ENCODE measurements around the gene OLIG3. TPM values are rescaled to one million over a fixed set of nuclear protein-coding genes. Genes with fewer than 3 reads are reported as not detected.

Gene OLIG3
- total RNA-seq, 4 donors from 2014 or later, result not detected

DNA sequence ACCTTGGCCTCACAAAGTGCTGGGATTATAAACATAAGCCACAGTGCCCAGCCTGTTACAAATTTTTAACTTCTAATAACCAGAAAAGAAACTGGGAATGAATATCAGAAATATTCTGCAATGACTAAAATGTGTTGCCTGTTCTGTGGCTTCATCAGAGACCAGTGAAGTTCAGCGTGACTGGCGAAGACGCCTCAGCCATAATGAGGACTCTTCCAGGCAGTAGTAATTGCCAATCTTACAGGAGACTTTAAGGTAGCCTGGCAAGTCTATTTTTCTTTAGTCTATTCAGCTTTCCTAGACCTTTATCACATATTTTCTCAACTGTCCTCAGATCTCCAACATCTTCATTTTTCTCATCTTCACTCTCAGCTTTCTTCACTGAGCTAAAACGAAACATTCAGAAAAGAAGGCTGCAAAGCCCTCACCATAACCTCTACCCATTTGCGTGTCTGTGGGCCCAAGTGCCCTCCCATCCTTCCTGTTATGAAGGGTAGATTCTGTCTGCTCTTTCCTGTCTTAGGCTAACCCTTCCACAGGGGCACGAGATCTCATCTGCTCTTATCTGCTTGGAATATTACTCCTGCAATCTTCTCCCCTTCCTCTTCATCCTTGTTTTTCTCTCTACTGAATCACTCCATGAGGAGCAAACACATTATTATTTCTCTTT lies 42.0 kb upstream of the OLIG3 start:
- intact Hi-C loops (cut with DNase I; ENCODE audit: low total_unique reads), result no loop called here
- H3K9me3 ChIP-seq, result no peaks in the 10 kb centered on the region
- no peaks in the 10 kb centered on the region for H3K36me3 ChIP-seq
- H3K27ac ChIP-seq, result no peak overlapping the region
- H3K27me3 ChIP-seq, result peaks cover 9% of the 10 kb centered on the region
- no peak for TF ChIP-seq EP300 (IDR thresholded peaks at IDR 0.05; ENCODE audit: low read depth)
- TF ChIP-seq, protein P1, sequence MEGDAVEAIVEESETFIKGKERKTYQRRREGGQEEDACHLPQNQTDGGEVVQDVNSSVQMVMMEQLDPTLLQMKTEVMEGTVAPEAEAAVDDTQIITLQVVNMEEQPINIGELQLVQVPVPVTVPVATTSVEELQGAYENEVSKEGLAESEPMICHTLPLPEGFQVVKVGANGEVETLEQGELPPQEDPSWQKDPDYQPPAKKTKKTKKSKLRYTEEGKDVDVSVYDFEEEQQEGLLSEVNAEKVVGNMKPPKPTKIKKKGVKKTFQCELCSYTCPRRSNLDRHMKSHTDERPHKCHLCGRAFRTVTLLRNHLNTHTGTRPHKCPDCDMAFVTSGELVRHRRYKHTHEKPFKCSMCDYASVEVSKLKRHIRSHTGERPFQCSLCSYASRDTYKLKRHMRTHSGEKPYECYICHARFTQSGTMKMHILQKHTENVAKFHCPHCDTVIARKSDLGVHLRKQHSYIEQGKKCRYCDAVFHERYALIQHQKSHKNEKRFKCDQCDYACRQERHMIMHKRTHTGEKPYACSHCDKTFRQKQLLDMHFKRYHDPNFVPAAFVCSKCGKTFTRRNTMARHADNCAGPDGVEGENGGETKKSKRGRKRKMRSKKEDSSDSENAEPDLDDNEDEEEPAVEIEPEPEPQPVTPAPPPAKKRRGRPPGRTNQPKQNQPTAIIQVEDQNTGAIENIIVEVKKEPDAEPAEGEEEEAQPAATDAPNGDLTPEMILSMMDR (IDR thresholded peaks at IDR 0.05), result no peak
- no peak for TF ChIP-seq POLR2AphosphoS5 (IDR thresholded peaks at IDR 0.05)
- TF ChIP-seq POLR2A (IDR thresholded peaks at IDR 0.05), result no peak
- WGBS, 2 donors (ENCODE audit: low coverage in 1 of 2), result 60 to 81% methylated on average over 6 of the region's 6 CpGs
- H3K4me1 ChIP-seq, result no peaks in the 10 kb centered on the region
- in situ Hi-C loops (cut with MboI; ENCODE audit: low pct_ligation_motif_present in 1 of 4, low pct_unique_long_range_greater_than_20kb in 1 of 4, low sequenced_read_pairs in 3 of 4), result no loop called here
- no peak for DNase-seq
- no peak overlapping the region for H3K4me3 ChIP-seq

DNA sequence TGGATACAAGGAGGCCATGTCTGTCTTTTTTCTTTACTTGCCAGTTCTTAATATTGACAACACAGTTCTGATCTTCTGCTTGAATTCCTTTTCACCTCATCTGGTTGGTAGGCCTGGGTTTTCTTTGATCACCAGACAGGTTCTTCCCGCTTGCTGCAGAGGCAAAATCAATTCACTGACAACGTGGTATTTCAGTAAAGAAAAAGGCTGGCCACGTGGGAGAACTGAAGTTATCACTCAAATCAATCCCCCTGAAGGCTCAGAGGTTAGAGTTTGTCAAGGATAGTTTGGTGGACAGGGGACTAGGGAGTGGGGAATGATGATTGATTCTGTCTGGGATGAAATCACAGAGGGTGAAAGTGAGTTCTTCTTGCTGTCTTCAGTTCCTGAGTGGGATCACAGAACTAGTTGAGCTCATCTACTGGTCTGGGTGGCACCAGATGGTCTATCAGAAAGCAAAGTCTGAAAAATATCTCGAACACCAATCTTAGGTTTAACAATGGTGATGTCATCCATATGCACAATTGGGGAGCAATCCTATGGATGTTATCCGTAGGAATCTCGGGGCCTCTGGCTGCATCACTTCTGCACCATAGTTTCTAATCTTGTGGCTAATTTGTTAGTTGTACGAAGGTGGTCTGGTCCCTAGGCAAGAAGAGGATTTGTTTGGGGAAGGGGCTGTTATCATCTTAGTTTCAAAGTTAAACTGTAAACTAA lies 37.3 kb upstream of the OLIG3 start:
- DNase-seq, result no peak
- in situ Hi-C loops (cut with MboI; ENCODE audit: low pct_ligation_motif_present in 1 of 4, low pct_unique_long_range_greater_than_20kb in 1 of 4, low sequenced_read_pairs in 3 of 4), result no loop called here
- intact Hi-C loops (cut with DNase I; ENCODE audit: low total_unique reads), result no loop called here

DNA sequence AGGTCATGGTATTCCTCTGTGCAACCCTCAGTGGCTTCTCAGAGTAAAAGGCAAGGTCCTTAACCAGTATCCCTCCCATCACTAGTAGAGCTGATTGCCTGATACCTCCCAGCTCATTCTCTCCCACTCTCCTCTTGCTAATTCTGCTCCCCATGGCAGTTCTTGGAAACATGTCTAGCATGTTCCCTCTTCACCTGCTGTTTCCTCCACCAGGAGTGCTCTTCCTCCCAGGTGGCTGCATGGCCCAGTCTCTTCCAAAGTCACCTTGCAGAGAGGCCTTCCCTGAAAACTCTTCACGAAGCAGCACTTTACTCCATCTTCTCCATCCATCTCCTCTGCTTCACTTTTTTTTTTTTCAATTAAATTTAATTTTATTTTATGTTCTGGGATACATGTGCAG lies 36.2 kb upstream of the OLIG3 start:
- Histone ChIP-seq H3K36me3 (no peaks in the 10 kb centered on the region), H3K27ac (no peak overlapping the region), H3K4me1 (no peaks in the 10 kb centered on the region), H3K27me3 (peaks cover 15% of the 10 kb centered on the region), H3K9me3 (no peaks in the 10 kb centered on the region), H3K4me3 (no peak overlapping the region)
- TF ChIP-seq, protein P1 (IDR thresholded peaks at IDR 0.05), result no peak
- TF ChIP-seq POLR2A (IDR thresholded peaks at IDR 0.05) (no peak), EP300 (IDR thresholded peaks at IDR 0.05; ENCODE audit: low read depth) (no peak), POLR2AphosphoS5 (IDR thresholded peaks at IDR 0.05) (no peak)
- DNase-seq, result no peak
- 64 to 65% methylated on average over 1 of the region's 1 CpG for WGBS, 2 donors (ENCODE audit: low coverage in 1 of 2)
- in situ Hi-C loops (cut with MboI; ENCODE audit: low pct_ligation_motif_present in 1 of 4, low pct_unique_long_range_greater_than_20kb in 1 of 4, low sequenced_read_pairs in 3 of 4), result no loop called here
- intact Hi-C loops (cut with DNase I; ENCODE audit: low total_unique reads), result no loop called here

More for the DNA sequence above, 37.3 kb upstream of the OLIG3 start:
- no peak for TF ChIP-seq EP300 (IDR thresholded peaks at IDR 0.05; ENCODE audit: low read depth)
- TF ChIP-seq POLR2A (IDR thresholded peaks at IDR 0.05), result no peak
- TF ChIP-seq, protein P1 (IDR thresholded peaks at IDR 0.05), result no peak
- TF ChIP-seq POLR2AphosphoS5 (IDR thresholded peaks at IDR 0.05), result no peak
- Histone ChIP-seq H3K27me3 (peaks cover 15% of the 10 kb centered on the region), H3K9me3 (no peaks in the 10 kb centered on the region), H3K4me3 (no peak overlapping the region), H3K36me3 (no peaks in the 10 kb centered on the region), H3K4me1 (no peaks in the 10 kb centered on the region), H3K27ac (no peak overlapping the region)
- WGBS, 2 donors (ENCODE audit: low coverage in 1 of 2), result 60 to 78% methylated on average over 4 to 7 of the region's 7 CpGs

DNA sequence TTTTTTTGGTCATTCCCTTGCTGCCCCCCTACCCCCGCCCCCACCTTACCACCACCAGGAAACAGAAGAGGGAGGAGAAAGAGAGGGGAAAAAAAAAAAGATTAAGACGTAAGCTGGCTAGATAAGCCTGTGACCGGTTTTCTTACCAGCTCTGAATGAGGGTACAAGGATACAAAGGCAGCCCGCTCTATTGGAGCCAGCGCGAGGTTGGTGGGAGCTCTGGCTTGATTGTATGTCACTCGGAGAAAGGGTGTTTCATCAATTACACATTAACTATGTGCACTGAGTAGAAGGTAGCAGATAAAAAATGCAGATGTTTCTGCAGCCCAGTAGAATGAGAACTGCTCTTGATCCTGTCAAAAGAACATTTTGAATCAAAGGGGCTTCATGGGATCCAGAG lies 28.6 kb upstream of the OLIG3 start:
- no peaks in the 10 kb centered on the region for H3K4me1 ChIP-seq
- H3K4me3 ChIP-seq, result no peak overlapping the region
- no peaks in the 10 kb centered on the region for H3K9me3 ChIP-seq
- in situ Hi-C loops (cut with MboI; ENCODE audit: low pct_ligation_motif_present in 1 of 4, low pct_unique_long_range_greater_than_20kb in 1 of 4, low sequenced_read_pairs in 3 of 4), result no loop called here
- WGBS, 2 donors (ENCODE audit: low coverage in 1 of 2), result 46 to 64% methylated on average over 6 to 7 of the region's 7 CpGs
- H3K27me3 ChIP-seq, result peaks cover 26% of the 10 kb centered on the region
- intact Hi-C loops (cut with DNase I; ENCODE audit: low total_unique reads), result no loop called here
- TF ChIP-seq, protein P1 (IDR thresholded peaks at IDR 0.05), result no peak
- TF ChIP-seq EP300 (IDR thresholded peaks at IDR 0.05; ENCODE audit: low read depth) (no peak), POLR2A (IDR thresholded peaks at IDR 0.05) (no peak), POLR2AphosphoS5 (IDR thresholded peaks at IDR 0.05) (no peak)
- H3K36me3 ChIP-seq, result no peaks in the 10 kb centered on the region
- H3K27ac ChIP-seq, result no peak overlapping the region
- no peak for DNase-seq
